Sigmoid colon (tissue), 4 donors: Measurements from ENCODE around the gene CWH43.
"Not testable (repeated sequence)": the region's sequence is repeated elsewhere in the genome, so short reads cannot be mapped to it uniquely, and the experiment has no call there.

Experiments used
- CTCF ChIP-seq, 4 experiments: fragments of 450-650 bp in 3 of 4; fragments of 200-600 bp in 1 of 4; IDR thresholded peaks; one replicate each; pipeline ENCODE4 v1.5.1; 2016 to 2019; ENCODE audit warnings: antibody characterized with exemption in 4 of 4, mild to moderate bottlenecking in 3 of 4, moderate library complexity in 2 of 4
- EP300 ChIP-seq, 4 donors: sonication (generic); formaldehyde crosslinking; IDR thresholded peaks; one replicate each; pipeline ENCODE4 v1.6.1; 2017; ENCODE audit warnings: antibody characterized with exemption in 4 of 4
- POLR2A ChIP-seq, 2 donors: fragments of 450-650 bp; IDR thresholded peaks; one replicate each; pipeline ENCODE4 v1.6.1; 2016; ENCODE audit warnings: antibody characterized with exemption in 2 of 2, mild to moderate bottlenecking in 2 of 2, moderate library complexity in 2 of 2
- POLR2AphosphoS5 ChIP-seq, 4 donors: sonication (generic); formaldehyde crosslinking; IDR thresholded peaks; one replicate each; pipeline ENCODE4 v1.6.1; 2017; ENCODE audit warnings: antibody characterized with exemption in 4 of 4

GRCh38 chr4:49091883-49092282 lies 105.8 kb downstream of the CWH43 start:
- TF ChIP-seq CTCF, POLR2AphosphoS5, POLR2A, EP300 (IDR thresholded peaks at IDR 0.05): not testable (repeated sequence)
